Breast epithelium (tissue), 4 donors: ENCODE measurements around the gene LINGO3. TPM values are rescaled to one million over a fixed set of nuclear protein-coding genes. Genes with fewer than 3 reads are reported as not detected.

Experiments
- DNase-seq, 2 donors: peaks; one replicate each; pipeline ENCODE4 v3.0.0-alpha.2; 2019; ENCODE audit warnings: low spot score in 2 of 2
- H3K27ac ChIP-seq, 2 donors: fragments of 200-600 bp; sonication (generic) in 1 of 2; one replicate each; pipeline ENCODE4 v1.5.1; 2016 to 2019; ENCODE audit warnings: mild to moderate bottlenecking in 1 of 2
- H3K27me3 ChIP-seq, 2 donors: fragments of 200-600 bp; sonication (generic) in 1 of 2; one replicate each; pipeline versions ENCODE4 v1.5.1 to v1.6.0; 2017 to 2019; ENCODE audit warnings: control low read depth in 1 of 2, mild to moderate bottlenecking in 1 of 2
- H3K36me3 ChIP-seq: fragments of 200-600 bp; one replicate; pipeline ENCODE4 v1.5.1; 2019
- H3K4me1 ChIP-seq, 2 donors: fragments of 200-600 bp; sonication (generic); one replicate each; pipeline ENCODE4 v1.5.1; 2016 to 2019; ENCODE audit warnings: control low read depth in 1 of 2
- H3K4me3 ChIP-seq, 3 donors: fragments of 200-600 bp; sonication (generic); 1 replicate in 2 of 3; 2 replicates in 1 of 3; pipeline ENCODE4 v1.5.1; 2016 to 2019; ENCODE audit warnings: mild to moderate bottlenecking in 3 of 3, moderate library complexity in 2 of 3
- H3K9me3 ChIP-seq, 2 donors: fragments of 200-600 bp; sonication (generic) in 1 of 2; one replicate each; pipeline ENCODE4 v1.5.1; 2016 to 2019; ENCODE audit warnings: control low read depth in 1 of 2
- POLR2A ChIP-seq: fragments of 450-650 bp; IDR thresholded peaks from one replicate; pipeline ENCODE4 v1.6.1; 2016; ENCODE audit warnings: antibody characterized with exemption, mild to moderate bottlenecking, moderate library complexity
- POLR2AphosphoS5 ChIP-seq, 3 donors: sonication (generic); formaldehyde crosslinking; IDR thresholded peaks; one replicate each; pipeline ENCODE4 v1.6.1; 2017; ENCODE audit warnings: antibody characterized with exemption in 3 of 3
- intact Hi-C: fragments of 100-400 bp; cut with DNase I; formaldehyde crosslinking; loops from one replicate; pipeline ENCODE4 v1.15.1; 2023; ENCODE audit warnings: low total_unique reads
- total RNA-seq, 3 donors: library from RNA; depleted of rRNA; stranded (reverse); fragments of >200 nt; gene quantifications; one replicate each; pipeline ENCODE4 v1.1.0, GENCODE V29; 2016
- TF ChIP-seq, protein P1 (sequence below), 3 donors: fragments of 450-650 bp; IDR thresholded peaks; one replicate each; pipeline ENCODE4 v1.5.1; 2016 to 2017; ENCODE audit warnings: antibody characterized with exemption in 3 of 3, mild to moderate bottlenecking in 3 of 3, moderate library complexity in 3 of 3

LINGO3 gene
- total RNA-seq, 3 donors from 2014 or later: 0.16 to 0.33 TPM; not detected in 1

DNA sequence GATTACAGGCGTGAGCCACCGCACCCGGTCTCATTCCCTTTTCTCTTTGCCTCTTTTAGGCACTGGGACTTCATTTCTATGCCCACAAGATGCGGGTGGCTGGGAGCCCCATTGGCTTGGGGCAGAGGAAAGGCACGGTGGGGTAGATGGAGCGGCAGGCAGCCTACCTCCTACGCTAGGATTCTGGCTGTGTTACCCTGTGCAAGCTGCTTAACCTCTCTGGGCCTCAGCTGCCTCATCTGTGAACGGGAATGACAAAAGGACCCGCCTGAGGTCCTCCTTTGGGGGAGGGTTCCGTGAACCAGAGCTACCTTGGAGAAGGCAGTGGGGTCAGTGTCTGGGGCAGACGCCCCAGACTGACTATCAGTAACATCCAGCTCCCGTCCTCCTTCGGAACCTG is 9.3 kb upstream of the LINGO3 start:
- no peak for DNase-seq
- no peak for TF ChIP-seq POLR2AphosphoS5 (IDR thresholded peaks at IDR 0.05)
- TF ChIP-seq, protein P1, sequence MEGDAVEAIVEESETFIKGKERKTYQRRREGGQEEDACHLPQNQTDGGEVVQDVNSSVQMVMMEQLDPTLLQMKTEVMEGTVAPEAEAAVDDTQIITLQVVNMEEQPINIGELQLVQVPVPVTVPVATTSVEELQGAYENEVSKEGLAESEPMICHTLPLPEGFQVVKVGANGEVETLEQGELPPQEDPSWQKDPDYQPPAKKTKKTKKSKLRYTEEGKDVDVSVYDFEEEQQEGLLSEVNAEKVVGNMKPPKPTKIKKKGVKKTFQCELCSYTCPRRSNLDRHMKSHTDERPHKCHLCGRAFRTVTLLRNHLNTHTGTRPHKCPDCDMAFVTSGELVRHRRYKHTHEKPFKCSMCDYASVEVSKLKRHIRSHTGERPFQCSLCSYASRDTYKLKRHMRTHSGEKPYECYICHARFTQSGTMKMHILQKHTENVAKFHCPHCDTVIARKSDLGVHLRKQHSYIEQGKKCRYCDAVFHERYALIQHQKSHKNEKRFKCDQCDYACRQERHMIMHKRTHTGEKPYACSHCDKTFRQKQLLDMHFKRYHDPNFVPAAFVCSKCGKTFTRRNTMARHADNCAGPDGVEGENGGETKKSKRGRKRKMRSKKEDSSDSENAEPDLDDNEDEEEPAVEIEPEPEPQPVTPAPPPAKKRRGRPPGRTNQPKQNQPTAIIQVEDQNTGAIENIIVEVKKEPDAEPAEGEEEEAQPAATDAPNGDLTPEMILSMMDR (IDR thresholded peaks at IDR 0.05): no peak
- no peak for TF ChIP-seq POLR2A
- Histone ChIP-seq H3K36me3 (no peaks in the 10 kb centered on the region), H3K4me3 (no peak overlapping the region), H3K27ac (no peak overlapping the region), H3K27me3 (peaks cover 9 to 13% of the 10 kb centered on the region in 2 donors), H3K4me1 (no peaks in the 10 kb centered on the region), H3K9me3 (peaks cover 14 to 19% of the 10 kb centered on the region in 2 donors)
- intact Hi-C loops: no loop called here

DNA sequence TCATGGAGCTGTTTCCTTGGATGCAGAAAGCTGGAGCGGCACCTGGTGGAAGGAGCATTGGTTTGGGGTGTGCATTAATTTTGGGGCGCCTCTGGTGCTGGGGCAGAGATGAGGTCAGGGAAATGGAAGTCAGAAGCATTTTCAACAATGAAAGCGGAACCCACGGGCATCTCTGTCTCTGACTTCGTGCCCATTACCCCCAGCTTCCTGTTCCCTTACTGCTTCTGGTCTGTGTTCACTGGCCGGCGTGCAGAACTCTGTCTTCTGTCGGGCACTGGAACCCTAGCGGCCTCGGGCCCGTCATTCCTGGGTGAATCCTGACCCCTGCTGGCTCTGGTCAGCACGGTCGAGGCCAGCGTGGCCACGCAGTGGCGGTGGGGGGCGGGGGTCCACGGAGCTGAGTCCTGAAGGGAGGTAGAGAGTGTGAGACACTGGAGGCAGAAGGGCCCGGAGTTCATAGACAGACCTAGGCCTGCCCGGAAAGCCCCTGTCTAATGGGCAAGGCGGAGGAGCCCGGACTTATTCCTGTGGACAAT is 7.9 kb upstream of the LINGO3 start:
- Histone ChIP-seq H3K9me3 (peaks cover 14 to 19% of the 10 kb centered on the region in 2 donors), H3K27me3 (peaks cover 9 to 17% of the 10 kb centered on the region in 2 donors), H3K27ac (no peak overlapping the region), H3K36me3 (no peaks in the 10 kb centered on the region), H3K4me3 (no peak overlapping the region), H3K4me1 (no peaks in the 10 kb centered on the region)
- no peak for DNase-seq
- intact Hi-C loops: no loop called here
- TF ChIP-seq POLR2AphosphoS5 (IDR thresholded peaks at IDR 0.05) (no peak), POLR2A (no peak)
- TF ChIP-seq, protein P1 (IDR thresholded peaks at IDR 0.05): no peak

DNA sequence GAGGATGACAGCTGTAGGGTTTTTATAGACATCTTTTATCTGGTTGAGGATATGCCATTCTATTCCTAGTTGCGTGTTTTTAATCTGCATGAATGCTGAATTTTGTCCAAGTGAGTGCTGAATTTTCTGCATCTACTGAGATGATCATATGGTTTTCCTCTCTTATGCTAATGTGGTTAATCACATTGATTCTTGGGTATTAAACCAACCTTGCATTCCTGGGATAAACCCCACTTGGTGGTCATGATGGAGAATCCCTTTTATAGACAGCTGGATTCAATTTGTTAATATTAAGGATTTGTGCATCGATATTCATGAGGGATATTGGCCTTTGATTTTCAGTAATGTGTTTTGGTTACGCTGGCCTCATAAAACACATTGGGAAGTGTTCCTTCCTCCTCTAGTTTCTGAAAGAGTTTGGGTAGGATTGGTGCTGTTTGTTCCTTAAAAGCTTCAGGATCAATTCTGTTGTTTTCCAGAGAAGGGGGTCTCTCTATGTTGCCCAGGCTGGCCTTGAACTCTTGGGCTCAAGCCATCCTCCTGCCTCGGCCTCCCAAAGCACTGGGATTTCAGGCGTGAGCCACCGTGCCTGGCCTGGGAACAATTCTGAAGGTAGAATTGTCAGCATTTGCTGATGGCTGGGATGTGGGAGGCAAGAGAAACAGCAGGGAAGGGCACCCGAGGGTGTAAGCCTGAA is 7.3 kb upstream of the LINGO3 start:
- Histone ChIP-seq H3K9me3 (peaks cover 14 to 19% of the 10 kb centered on the region in 2 donors), H3K36me3 (no peaks in the 10 kb centered on the region), H3K27me3 (peaks cover 9 to 17% of the 10 kb centered on the region in 2 donors), H3K4me3 (no peak overlapping the region), H3K4me1 (no peaks in the 10 kb centered on the region), H3K27ac (no peak overlapping the region)
- DNase-seq: no peak
- TF ChIP-seq POLR2AphosphoS5 (IDR thresholded peaks at IDR 0.05) (no peak), POLR2A (no peak)
- TF ChIP-seq, protein P1 (IDR thresholded peaks at IDR 0.05): no peak
- intact Hi-C loops: no loop called here

DNA sequence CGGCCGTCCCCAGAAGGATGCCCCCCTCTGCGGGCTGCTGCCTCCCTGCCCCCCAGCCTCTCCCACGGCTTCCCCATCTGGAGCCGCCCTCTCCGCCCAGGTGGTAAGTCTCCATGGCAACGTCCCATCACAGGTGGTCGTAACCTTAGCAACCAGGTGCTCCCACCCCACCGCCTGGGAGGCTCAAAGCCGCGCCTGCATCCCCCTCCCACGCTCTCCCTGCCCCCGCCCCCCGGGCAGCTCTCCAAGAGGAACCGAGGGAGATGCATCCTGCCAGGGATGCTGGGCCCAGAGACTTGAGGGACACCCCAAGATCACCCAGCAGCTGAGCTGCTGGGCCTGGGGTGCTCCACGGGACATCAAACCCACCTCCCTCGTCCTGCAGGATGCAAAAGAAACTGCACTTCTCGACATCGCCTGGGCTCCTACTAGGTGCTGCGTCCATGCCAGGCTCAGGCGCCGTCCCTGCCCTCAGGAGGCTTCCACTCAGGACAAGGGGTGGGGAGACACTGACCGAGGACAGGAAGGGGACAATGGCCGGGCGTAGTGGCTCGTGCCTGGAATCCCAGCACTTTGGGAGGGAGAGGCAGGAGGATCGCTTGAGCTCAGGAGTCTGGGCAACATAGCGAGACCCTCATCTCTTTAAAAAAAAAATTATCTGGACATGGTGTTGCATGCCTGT is 5.0 kb upstream of the LINGO3 start:
- Histone ChIP-seq H3K27me3 (peaks cover 9 to 26% of the 10 kb centered on the region in 2 donors), H3K36me3 (no peaks in the 10 kb centered on the region), H3K9me3 (peaks cover 14 to 19% of the 10 kb centered on the region in 2 donors), H3K4me1 (no peaks in the 10 kb centered on the region), H3K27ac (no peak overlapping the region), H3K4me3 (no peak overlapping the region)
- TF ChIP-seq POLR2A: no peak
- TF ChIP-seq, protein P1 (IDR thresholded peaks at IDR 0.05): no peak
- TF ChIP-seq POLR2AphosphoS5 (IDR thresholded peaks at IDR 0.05): no peak
- intact Hi-C loops: no loop called here
- no peak for DNase-seq

DNA sequence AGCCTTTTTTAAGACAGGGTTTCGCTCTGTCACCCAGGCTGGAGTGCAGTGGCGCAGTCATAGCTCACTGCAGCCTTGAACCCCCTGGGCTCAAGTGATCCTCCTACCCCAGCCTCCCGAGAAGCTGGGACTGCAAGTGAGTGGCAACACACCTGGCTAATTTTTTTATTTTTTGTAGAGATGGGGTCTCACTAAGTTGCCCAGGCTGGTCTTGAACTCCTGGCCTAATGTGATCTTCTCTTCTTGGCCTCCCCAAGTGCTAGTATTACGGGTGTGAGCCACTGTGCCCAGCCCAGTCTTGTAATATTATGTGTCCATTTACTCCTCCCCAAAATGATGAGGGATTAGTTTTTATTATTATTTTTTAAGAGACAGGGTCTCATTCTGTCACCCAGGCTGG is 3.1 kb upstream of the LINGO3 start:
- intact Hi-C loops: no loop called here
- DNase-seq: no peak
- Histone ChIP-seq H3K27me3 (peaks cover 18 to 39% of the 10 kb centered on the region in 2 donors), H3K4me1 (no peaks in the 10 kb centered on the region), H3K9me3 (peaks cover 14 to 19% of the 10 kb centered on the region in 2 donors), H3K36me3 (no peaks in the 10 kb centered on the region), H3K4me3 (no peak overlapping the region), H3K27ac (no peak overlapping the region)
- TF ChIP-seq, protein P1 (IDR thresholded peaks at IDR 0.05): no peak
- TF ChIP-seq POLR2A (no peak), POLR2AphosphoS5 (IDR thresholded peaks at IDR 0.05) (no peak)
